Nasal cavity respiratory epithelium epithelial cell of viscerocranial mucosa (primary cell): ENCODE data around the gene WWTR1. TPM values are rescaled to one million over a fixed set of nuclear protein-coding genes. Genes with fewer than 3 reads are reported as not detected.

Experiments
- total RNA-seq: library from RNA; depleted of rRNA; stranded (reverse); fragments of >200 nt; gene quantifications from 2 replicates; pipeline ENCODE4 v1.2.3, GENCODE V29; 2014

Gene WWTR1
- 6.5 and 21.6 TPM in 2 replicates for total RNA-seq

DNA sequence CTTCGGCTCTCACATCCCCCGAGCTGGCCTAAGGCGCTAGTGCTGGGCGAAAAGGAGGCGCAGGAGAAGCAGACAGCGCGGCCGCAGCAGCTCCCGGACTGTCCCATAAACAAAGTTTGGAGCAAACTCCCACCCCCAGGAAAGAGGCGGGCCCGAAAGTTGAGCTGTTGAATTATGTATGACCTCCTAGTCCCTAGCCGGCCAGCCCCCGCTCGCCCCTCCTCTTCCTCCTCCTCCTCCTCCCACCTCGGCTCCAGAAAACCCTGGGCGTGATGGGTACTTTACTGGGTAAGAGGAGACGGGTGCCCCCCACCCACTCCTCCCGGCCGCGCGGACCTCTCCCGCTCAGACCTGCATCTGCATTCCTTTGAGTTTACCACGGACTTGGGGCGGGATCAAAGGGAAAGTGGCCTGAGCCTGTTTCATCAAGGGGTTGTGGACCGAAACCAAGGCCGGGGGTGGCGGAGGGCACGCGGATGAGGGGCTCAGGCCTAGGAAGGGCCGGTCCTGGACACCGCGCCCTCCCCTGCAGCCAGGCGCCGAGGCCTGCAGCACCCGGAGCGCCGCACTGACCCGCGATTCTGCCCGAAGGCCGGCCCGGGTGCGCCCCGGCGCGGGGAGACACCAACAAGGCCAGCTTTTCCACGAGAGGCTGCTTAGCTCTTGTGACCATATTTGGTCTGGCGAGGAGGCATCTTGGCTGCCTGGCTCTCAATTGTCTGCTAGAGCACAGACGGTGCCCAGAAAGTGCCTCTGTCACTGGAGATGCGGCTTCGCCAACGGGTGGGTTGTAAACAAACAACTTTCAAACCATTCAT is at the start of gene WWTR1:
WWTR1 (minus strand) TSS at position 100 of the 818 bp plus-strand sequence. CDS start 719 bp downstream, outside the sequence.

DNA sequence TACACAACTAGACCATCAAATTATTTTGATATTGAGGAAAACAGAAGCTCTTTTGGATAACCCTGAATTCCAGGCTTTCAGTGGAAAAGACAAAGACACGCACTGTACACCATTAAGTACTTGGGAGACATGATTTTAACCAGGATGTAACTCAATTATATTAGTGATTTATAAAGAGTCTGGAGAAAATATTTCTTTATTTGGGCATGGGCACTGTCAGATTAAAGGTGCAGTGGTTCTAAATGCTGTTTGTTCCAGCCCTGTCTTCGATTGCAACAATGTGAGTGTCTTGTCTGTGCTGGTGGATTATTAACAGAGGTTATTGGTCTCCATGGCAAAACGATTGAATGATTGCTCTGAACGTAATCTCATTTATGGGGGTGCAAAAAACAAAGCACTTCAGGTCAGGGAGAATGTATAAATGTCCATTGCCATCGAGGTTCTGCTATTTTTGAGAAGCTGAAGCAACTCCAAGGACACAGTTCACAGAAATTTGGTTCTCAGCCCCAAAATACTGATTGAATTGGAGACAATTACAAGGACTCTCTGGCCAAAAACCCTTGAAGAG is 183.5 kb downstream of the WWTR1 start, which contains the start of gene TM4SF4:
TM4SF4 (plus strand) TSS at position 448 of the 568 bp plus-strand sequence. CDS start 181 bp downstream, outside the sequence.

Other genes starting within 250 kb of the WWTR1 start
- gene TM4SF4, start 183.3 kb downstream of the WWTR1 start, total RNA-seq, result not detected in 2 replicates
- 29.7 and 43.1 TPM in 2 replicates for gene COMMD2, start 94.5 kb upstream of the WWTR1 start, total RNA-seq
- gene ANKUB1, start 134.5 kb upstream of the WWTR1 start, total RNA-seq, result 0.34 and 4.1 TPM in 2 replicates
- gene RNF13, start 155.2 kb upstream of the WWTR1 start, total RNA-seq, result 118 and 145 TPM in 2 replicates